ENCODE data around the gene DEAF1. TPM values are rescaled to one million over a fixed set of nuclear protein-coding genes. Genes with fewer than 3 reads are reported as not detected.

The DEAF1 gene
- total RNA-seq, 2 donors from 2014 or later = 15.5 to 26.6 TPM

- TF ChIP-seq CTCF (IDR thresholded peaks at IDR 0.05) = no peak
- H3K27me3 ChIP-seq = no peaks in the 10 kb centered on the region
- DNase-seq (ENCODE audit: low spot score) = no peak
- H3K9me3 ChIP-seq = no peaks in the 10 kb centered on the region
- no peak overlapping the region for H3K27ac ChIP-seq
- H3K4me3 ChIP-seq = no peak overlapping the region
- H3K36me3 ChIP-seq = no peaks in the 10 kb centered on the region
- peaks cover 0 to 12% of the 10 kb centered on the region in 2 donors for H3K4me1 ChIP-seq
Measured at GRCh38 chr11:733072-733471, 38.0 kb upstream of the DEAF1 start.

- Histone ChIP-seq H3K4me3 (no peak overlapping the region), H3K36me3 (no peaks in the 10 kb centered on the region), H3K27me3 (peaks cover 4 to 10% of the 10 kb centered on the region in 2 donors), H3K27ac (no peak overlapping the region), H3K4me1 (peaks cover 0 to 40% of the 10 kb centered on the region in 2 donors), H3K9me3 (no peaks in the 10 kb centered on the region)
- DNase-seq (ENCODE audit: low spot score) = no peak
- no peak for TF ChIP-seq CTCF (IDR thresholded peaks at IDR 0.05)
Measured at GRCh38 chr11:729492-730074, 34.6 kb upstream of the DEAF1 start.

- H3K27ac ChIP-seq = peak overlapping the region; percentile 50 to 61
Measured at GRCh38 chr11:728901-729491, 34.0 kb upstream of the DEAF1 start.

GRCh38 chr11:727859-728748 lies 33.1 kb upstream of the DEAF1 start:
- DNase-seq (ENCODE audit: low spot score) = peak; percentile 89
- peaks cover 4 to 10% of the 10 kb centered on the region in 2 donors for H3K27me3 ChIP-seq
- H3K36me3 ChIP-seq = no peaks in the 10 kb centered on the region
- H3K9me3 ChIP-seq = no peaks in the 10 kb centered on the region
- H3K4me3 ChIP-seq = no peak overlapping the region
- peak overlapping the region; percentile 50 to 71 for H3K27ac ChIP-seq
- TF ChIP-seq CTCF (IDR thresholded peaks at IDR 0.05) = peak; percentile 96 to 98
- peaks cover 0 to 40% of the 10 kb centered on the region in 2 donors for H3K4me1 ChIP-seq

More at GRCh38 chr11:728901-729491, 34.0 kb upstream of the DEAF1 start:
- no peak for DNase-seq (ENCODE audit: low spot score)
- peaks cover 0 to 40% of the 10 kb centered on the region in 2 donors for H3K4me1 ChIP-seq
- no peak for TF ChIP-seq CTCF (IDR thresholded peaks at IDR 0.05)
- no peaks in the 10 kb centered on the region for H3K9me3 ChIP-seq
- no peaks in the 10 kb centered on the region for H3K36me3 ChIP-seq
- H3K27me3 ChIP-seq = peaks cover 4 to 10% of the 10 kb centered on the region in 2 donors
- no peak overlapping the region for H3K4me3 ChIP-seq

- Histone ChIP-seq H3K36me3 (no peaks in the 10 kb centered on the region), H3K27ac (peak overlapping the region; percentile 50 to 71), H3K9me3 (no peaks in the 10 kb centered on the region), H3K4me1 (peaks cover 0 to 40% of the 10 kb centered on the region in 2 donors), H3K27me3 (peaks cover 4 to 10% of the 10 kb centered on the region in 2 donors), H3K4me3 (no peak overlapping the region)
- TF ChIP-seq CTCF (IDR thresholded peaks at IDR 0.05) = no peak
- DNase-seq (ENCODE audit: low spot score) = no peak
Measured at GRCh38 chr11:727281-727701, 32.3 kb upstream of the DEAF1 start.
